Naive thymus-derived CD8-positive, alpha-beta T cell (primary cell): ENCODE data around the gene MTA3. TPM values are rescaled to one million over a fixed set of nuclear protein-coding genes. Genes with fewer than 3 reads are reported as not detected.

Experiments used
- ATAC-seq, 2 donors: fragments of 150-1000 bp; cut with Tn5 transposase in 1 of 2; sonication (Bioruptor Pico), chemical (Tn5 transposase) in 1 of 2; 1 replicate in 1 of 2; 2 replicates in 1 of 2; pipeline ENCODE4 v1.10.0; 2021; ENCODE audit warnings: mild to moderate bottlenecking in 2 of 2, moderate library complexity in 2 of 2
- POLR2A ChIA-PET: fragments of 350-600 bp; sonication (Branson Sonifier 250); formaldehyde crosslinking; loops from one replicate; lab custom pipeline; 2021; ENCODE audit warnings: antibody characterized with exemption; lab: Charles Lee
- DNase-seq, 10 donors: peaks; one replicate each; pipeline versions ENCODE4 v3.0.0 to v3.0.0-alpha.2; 2020 to 2022
- H3K27ac Mint-ChIP-seq, 10 donors: one replicate each; pipeline ENCODE4 v1.8.0; 2020 to 2022; ENCODE audit warnings: mild to moderate bottlenecking in 10 of 10, mixed read lengths in 10 of 10, moderate library complexity in 4 of 10, inconsistent platforms in 1 of 10
- H3K27me3 Mint-ChIP-seq, 5 donors: one replicate each; pipeline ENCODE4 v1.8.0; 2021 to 2022; ENCODE audit warnings: mixed read lengths in 5 of 5
- H3K36me3 Mint-ChIP-seq, 3 donors: one replicate each; pipeline ENCODE4 v1.8.0; 2020 to 2022; ENCODE audit warnings: mixed read lengths in 3 of 3, mild to moderate bottlenecking in 2 of 3, inconsistent platforms in 1 of 3
- H3K4me1 Mint-ChIP-seq, 4 donors: one replicate each; pipeline ENCODE4 v1.8.0; 2021 to 2022; ENCODE audit warnings: mixed read lengths in 4 of 4
- H3K4me3 Mint-ChIP-seq, 10 donors: one replicate each; pipeline ENCODE4 v1.8.0; 2020 to 2022; ENCODE audit warnings: mild to moderate bottlenecking in 10 of 10, mixed read lengths in 10 of 10, moderate library complexity in 6 of 10, inconsistent platforms in 1 of 10
- H3K9me3 Mint-ChIP-seq, 9 donors: one replicate each; pipeline ENCODE4 v1.8.0; 2020 to 2022; ENCODE audit warnings: mixed read lengths in 9 of 9, mild to moderate bottlenecking in 3 of 9, inconsistent platforms in 1 of 9, moderate library complexity in 1 of 9
- polyA plus RNA-seq, 3 donors: library from polyadenylated mRNA; unstranded; fragments of 300-500 nt; fragmentation: Illumina TruSeq; gene quantifications; one replicate each; pipeline ENCODE4 v1.2.3, GENCODE V29; 2021
- total RNA-seq, 8 experiments: library from RNA in 2 of 8; stranded (reverse) in 2 of 8; gene quantifications; one replicate each; pipeline ENCODE4 v1.2.3 and lab custom pipeline; 2021 to 2026

MTA3 gene
- total and polyA plus RNA-seq, 5 experiments from 2014 or later = 17.1 to 40.4 (median 21.4) TPM

- Mint-ChIP-seq H3K4me1 (peaks cover 10 to 15% (median 12%) of the 10 kb centered on the region in 4 donors), H3K9me3 (no peaks in the 10 kb centered on the region), H3K27ac (peak overlapping the region in 1 of 10 donors; percentile 40), H3K36me3 (peaks cover 0 to 2% (median 0%) of the 10 kb centered on the region in 3 donors), H3K27me3 (no peaks in the 10 kb centered on the region), H3K4me3 (no peak overlapping the region)
- ATAC-seq = peak; percentile 46 to 47
- no peak for DNase-seq
- POLR2A ChIA-PET = no interaction called here
Observed at GRCh38 chr2:42770288-42771131, 202.1 kb downstream of the MTA3 start.

GRCh38 chr2:42771546-42772153, 203.2 kb downstream of the MTA3 start:
- Mint-ChIP-seq H3K9me3 (no peaks in the 10 kb centered on the region), H3K27me3 (no peaks in the 10 kb centered on the region), H3K4me1 (peaks cover 15 to 23% (median 21%) of the 10 kb centered on the region in 4 donors), H3K27ac (peak overlapping the region in 1 of 10 donors; percentile 4), H3K4me3 (no peak overlapping the region), H3K36me3 (peaks cover 0 to 2% (median 0%) of the 10 kb centered on the region in 3 donors)
- ATAC-seq = no peak
- DNase-seq = no peak
- POLR2A ChIA-PET = interaction anchor here (1.2 kb wide), 1 partner anchor 38 kb away, joined by 3 read pairs; no protein-coding TSS in a partner anchor

GRCh38 chr2:42775186-42775585, 206.8 kb downstream of the MTA3 start:
- peak overlapping the region in 7 of 10 donors; percentile 8 to 70 (median 45) for H3K4me3 Mint-ChIP-seq
- DNase-seq (no peak), ATAC-seq (no peak)
- no peaks in the 10 kb centered on the region for H3K27me3 Mint-ChIP-seq
- peaks cover 0 to 5% (median 3%) of the 10 kb centered on the region in 3 donors for H3K36me3 Mint-ChIP-seq
- peak overlapping the region in 9 of 10 donors; percentile 5 to 81 (median 64) for H3K27ac Mint-ChIP-seq
- POLR2A ChIA-PET = interaction anchor here (0.7 to 4.7 kb wide), 3 partner anchors 35 to 296 kb away, joined by 4 to 22 read pairs (median 8); no protein-coding TSS in a partner anchor
- peaks cover 0 to 8% (median 3%) of the 10 kb centered on the region in 9 donors for H3K9me3 Mint-ChIP-seq
- H3K4me1 Mint-ChIP-seq = peaks cover 15 to 37% (median 28%) of the 10 kb centered on the region in 4 donors

- Mint-ChIP-seq H3K27me3 (no peaks in the 10 kb centered on the region), H3K27ac (peak overlapping the region in 9 of 10 donors; percentile 16 to 81 (median 70)), H3K4me3 (peak overlapping the region in 9 of 10 donors; percentile 17 to 75 (median 63)), H3K36me3 (peaks cover 0 to 7% (median 5%) of the 10 kb centered on the region in 3 donors), H3K4me1 (peaks cover 14 to 37% (median 28%) of the 10 kb centered on the region in 4 donors), H3K9me3 (peaks cover 0 to 9% (median 3%) of the 10 kb centered on the region in 9 donors)
- DNase-seq (peak in 2 of 10 donors; percentile 13 to 17), ATAC-seq (peak; percentile 30 to 61)
- POLR2A ChIA-PET = interaction anchor here (0.7 to 4.7 kb wide), 7 partner anchors 35 to 672 kb away, joined by 3 to 22 read pairs (median 5); no protein-coding TSS in a partner anchor
Observed at GRCh38 chr2:42775810-42776209, 207.4 kb downstream of the MTA3 start.

- Mint-ChIP-seq H3K4me3 (peak overlapping the region in 7 of 10 donors; percentile 5 to 41 (median 35)), H3K27ac (peak overlapping the region in 7 of 10 donors; percentile 2 to 69 (median 36)), H3K4me1 (peaks cover 12 to 37% (median 27%) of the 10 kb centered on the region in 4 donors), H3K9me3 (peaks cover 0 to 13% (median 5%) of the 10 kb centered on the region in 9 donors), H3K27me3 (no peaks in the 10 kb centered on the region), H3K36me3 (peaks cover 4 to 16% (median 5%) of the 10 kb centered on the region in 3 donors)
- no peak for DNase-seq
- no peak for ATAC-seq
- POLR2A ChIA-PET = interaction anchor here (0.7 to 4.7 kb wide), 3 partner anchors 18 to 91 kb away, joined by 3 to 22 read pairs (median 6); no protein-coding TSS in a partner anchor
Observed at GRCh38 chr2:42777883-42778805, 209.7 kb downstream of the MTA3 start.

- no peak for DNase-seq
- Mint-ChIP-seq H3K27ac (no peak overlapping the region), H3K27me3 (peaks cover 0 to under 1% (median 0%) of the 10 kb centered on the region in 5 donors), H3K36me3 (peaks cover 4 to 16% (median 5%) of the 10 kb centered on the region in 3 donors), H3K9me3 (peaks cover 0 to 13% (median 5%) of the 10 kb centered on the region in 9 donors), H3K4me3 (no peak overlapping the region), H3K4me1 (peaks cover 6 to 18% (median 11%) of the 10 kb centered on the region in 4 donors)
- no peak for ATAC-seq
- POLR2A ChIA-PET = interaction anchor here (0.7 kb wide), 1 partner anchor 8 kb away, joined by 6 read pairs; no protein-coding TSS in a partner anchor
Observed at GRCh38 chr2:42781181-42781580, 212.7 kb downstream of the MTA3 start.

- peaks cover 0 to 9% (median 0%) of the 10 kb centered on the region in 9 donors for H3K9me3 Mint-ChIP-seq
- ATAC-seq = no peak
- POLR2A ChIA-PET = no interaction called here
Observed at GRCh38 chr2:42783511-42783910, 215.1 kb downstream of the MTA3 start.

GRCh38 chr2:42784204-42784880, 215.9 kb downstream of the MTA3 start:
- Mint-ChIP-seq H3K4me3 (no peak overlapping the region), H3K36me3 (peaks cover 0 to 19% (median 4%) of the 10 kb centered on the region in 3 donors), H3K9me3 (peaks cover 0 to 5% (median 0%) of the 10 kb centered on the region in 9 donors), H3K27me3 (peaks cover 0 to 23% (median 2%) of the 10 kb centered on the region in 5 donors), H3K27ac (peak overlapping the region in 1 of 10 donors; percentile 21), H3K4me1 (peaks cover 0 to 8% (median 2%) of the 10 kb centered on the region in 4 donors)
- no peak for DNase-seq
- ATAC-seq = no peak
- POLR2A ChIA-PET = interaction anchor here (1.2 kb wide), 1 partner anchor 27 kb away, joined by 3 read pairs; no protein-coding TSS in a partner anchor

More at GRCh38 chr2:42783511-42783910, 215.1 kb downstream of the MTA3 start:
- Mint-ChIP-seq H3K27me3 (peaks cover 0 to 19% (median 0%) of the 10 kb centered on the region in 5 donors), H3K36me3 (peaks cover 0 to 19% (median 4%) of the 10 kb centered on the region in 3 donors), H3K27ac (no peak overlapping the region), H3K4me3 (no peak overlapping the region), H3K4me1 (peaks cover 0 to 6% (median 2%) of the 10 kb centered on the region in 4 donors)
- DNase-seq = no peak

- Mint-ChIP-seq H3K4me1 (peaks cover 9 to 12% (median 10%) of the 10 kb centered on the region in 4 donors), H3K4me3 (no peak overlapping the region), H3K27ac (peak overlapping the region in 1 of 10 donors; percentile 12), H3K27me3 (peaks cover 13 to 43% (median 17%) of the 10 kb centered on the region in 5 donors), H3K36me3 (peaks cover 0 to 12% (median 7%) of the 10 kb centered on the region in 3 donors), H3K9me3 (peaks cover 0 to 2% (median 0%) of the 10 kb centered on the region in 9 donors)
- ATAC-seq = no peak
- POLR2A ChIA-PET = no interaction called here
- no peak for DNase-seq
Observed at GRCh38 chr2:42786561-42787345, 218.3 kb downstream of the MTA3 start.

- Mint-ChIP-seq H3K9me3 (peaks cover 0 to 2% (median 0%) of the 10 kb centered on the region in 9 donors), H3K27ac (peak overlapping the region in 1 of 10 donors; percentile 34), H3K27me3 (peaks cover 13 to 48% (median 20%) of the 10 kb centered on the region in 5 donors), H3K36me3 (peaks cover 0 to 8% (median 4%) of the 10 kb centered on the region in 3 donors), H3K4me3 (no peak overlapping the region), H3K4me1 (peaks cover 13 to 16% (median 15%) of the 10 kb centered on the region in 4 donors)
- ATAC-seq (no peak), DNase-seq (no peak)
- POLR2A ChIA-PET = no interaction called here
Observed at GRCh38 chr2:42787424-42787787, 219.0 kb downstream of the MTA3 start.
